MCF 10A (cell line): ENCODE data around the gene COX4I2. TPM values are rescaled to one million over a fixed set of nuclear protein-coding genes. Genes with fewer than 3 reads are reported as not detected.

Source experiments
- BruUV-seq: library from RNA; stranded (reverse); fragments of 400-500 nt; replicated peaks from 2 replicates; lab custom pipeline; 2021; lab: Mats Ljungman, UMichigan
- CTCF ChIA-PET: fragments of 300-600 bp; sonication (Branson Sonifier 250); formaldehyde crosslinking; extraction: SDS; loops from one replicate; lab custom pipeline; 2021; ENCODE audit warnings: antibody characterized with exemption, inconsistent platforms; lab: Yijun Ruan, JAX
- POLR2A ChIA-PET: fragments of 300-600, 350-650 bp; sonication (Branson Sonifier 250); formaldehyde crosslinking; extraction: SDS; loops from one replicate; lab custom pipeline; 2020; ENCODE audit warnings: antibody characterized with exemption, inconsistent platforms; lab: Yijun Ruan, JAX
- DNase-seq: peaks from one replicate; pipeline ENCODE4 v3.0.0-alpha.2; 2018; ENCODE audit not compliant: unreplicated experiment
- H3K27ac Mint-ChIP-seq: one replicate; pipeline ENCODE4 v1.8.0; 2022; ENCODE audit warnings: mild to moderate bottlenecking, low read depth, mixed read lengths; ENCODE audit not compliant: unreplicated experiment
- H3K27me3 Mint-ChIP-seq: one replicate; pipeline ENCODE4 v1.8.0; 2022; ENCODE audit warnings: mixed read lengths; ENCODE audit not compliant: insufficient read depth, unreplicated experiment
- H3K36me3 Mint-ChIP-seq: one replicate; pipeline ENCODE4 v1.8.0; 2022; ENCODE audit warnings: mild to moderate bottlenecking, moderate library complexity, mixed read lengths; ENCODE audit not compliant: insufficient read depth, unreplicated experiment
- H3K4me1 Mint-ChIP-seq: one replicate; pipeline ENCODE4 v1.8.0; 2022; ENCODE audit warnings: mixed read lengths; ENCODE audit not compliant: insufficient read depth, unreplicated experiment
- H3K4me3 Mint-ChIP-seq: one replicate; pipeline ENCODE4 v1.8.0; 2022; ENCODE audit warnings: mild to moderate bottlenecking, moderate library complexity, mixed read lengths; ENCODE audit not compliant: unreplicated experiment
- H3K9me3 Mint-ChIP-seq: one replicate; pipeline ENCODE4 v1.8.0; 2022; ENCODE audit warnings: mixed read lengths; ENCODE audit not compliant: unreplicated experiment
- intact Hi-C: fragments of 100-400 bp; cut with micrococcal nuclease; formaldehyde crosslinking; loops from 2 replicates; pipeline ENCODE4 v1.14.1; 2022
- total RNA-seq: library from RNA; stranded (reverse); gene quantifications from 2 replicates; pipeline ENCODE4 v1.2.3, GENCODE V29; 2022
- TF ChIP-seq, protein P1 (sequence below): fragments of 200-600 bp; IDR thresholded peaks from one replicate; pipeline ENCODE4 v1.8.0; 2022; ENCODE audit warnings: antibody characterized with exemption, mild to moderate bottlenecking; ENCODE audit not compliant: unreplicated experiment

Gene COX4I2
- total RNA-seq, 1 experiment from 2014 or later: not detected

DNA sequence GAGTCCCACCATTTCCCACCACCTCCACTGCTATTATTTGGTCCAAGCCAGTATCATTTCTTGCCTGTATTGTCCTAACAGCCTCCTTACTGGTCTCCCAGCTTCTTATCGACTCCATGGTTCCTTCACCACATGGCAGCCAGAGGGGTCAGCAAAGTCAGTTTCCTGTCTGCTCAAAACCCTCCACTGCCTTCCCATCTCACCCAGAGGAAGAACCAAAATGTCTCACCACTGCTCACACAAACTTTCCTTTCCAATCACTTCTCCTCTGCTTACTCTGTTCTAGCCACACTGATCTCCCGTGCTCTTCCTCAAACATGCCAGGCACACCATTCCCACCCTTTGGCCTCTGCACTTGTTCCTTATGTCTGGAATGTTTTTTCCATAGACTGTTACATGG, 45.2 kb downstream of the COX4I2 start:
- intact Hi-C loops: no loop called here
- H3K36me3 Mint-ChIP-seq: peaks cover 60% of the 10 kb centered on the region
- no peaks in the 10 kb centered on the region for H3K9me3 Mint-ChIP-seq
- no peak for DNase-seq
- H3K27me3 Mint-ChIP-seq: no peaks in the 10 kb centered on the region
- BruUV-seq: no TSS peak
- peaks cover 45% of the 10 kb centered on the region for H3K4me1 Mint-ChIP-seq
- TF ChIP-seq, protein P1, sequence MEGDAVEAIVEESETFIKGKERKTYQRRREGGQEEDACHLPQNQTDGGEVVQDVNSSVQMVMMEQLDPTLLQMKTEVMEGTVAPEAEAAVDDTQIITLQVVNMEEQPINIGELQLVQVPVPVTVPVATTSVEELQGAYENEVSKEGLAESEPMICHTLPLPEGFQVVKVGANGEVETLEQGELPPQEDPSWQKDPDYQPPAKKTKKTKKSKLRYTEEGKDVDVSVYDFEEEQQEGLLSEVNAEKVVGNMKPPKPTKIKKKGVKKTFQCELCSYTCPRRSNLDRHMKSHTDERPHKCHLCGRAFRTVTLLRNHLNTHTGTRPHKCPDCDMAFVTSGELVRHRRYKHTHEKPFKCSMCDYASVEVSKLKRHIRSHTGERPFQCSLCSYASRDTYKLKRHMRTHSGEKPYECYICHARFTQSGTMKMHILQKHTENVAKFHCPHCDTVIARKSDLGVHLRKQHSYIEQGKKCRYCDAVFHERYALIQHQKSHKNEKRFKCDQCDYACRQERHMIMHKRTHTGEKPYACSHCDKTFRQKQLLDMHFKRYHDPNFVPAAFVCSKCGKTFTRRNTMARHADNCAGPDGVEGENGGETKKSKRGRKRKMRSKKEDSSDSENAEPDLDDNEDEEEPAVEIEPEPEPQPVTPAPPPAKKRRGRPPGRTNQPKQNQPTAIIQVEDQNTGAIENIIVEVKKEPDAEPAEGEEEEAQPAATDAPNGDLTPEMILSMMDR: no peak
- peak overlapping the region; percentile 5 for H3K27ac Mint-ChIP-seq
- no peak overlapping the region for H3K4me3 Mint-ChIP-seq
- POLR2A ChIA-PET: interaction anchor here (0.8 to 2.9 kb wide), 3 partner anchors 21 to 44 kb away, joined by 3 to 12 read pairs (median 4); partner anchors contain the start of gene BCL2L1
- CTCF ChIA-PET: interaction anchor here (0.6 to 13.5 kb wide), 6 partner anchors 13 to 124 kb away, joined by 3 to 170 read pairs (median 4); partner anchors contain the start of gene BCL2L1

DNA sequence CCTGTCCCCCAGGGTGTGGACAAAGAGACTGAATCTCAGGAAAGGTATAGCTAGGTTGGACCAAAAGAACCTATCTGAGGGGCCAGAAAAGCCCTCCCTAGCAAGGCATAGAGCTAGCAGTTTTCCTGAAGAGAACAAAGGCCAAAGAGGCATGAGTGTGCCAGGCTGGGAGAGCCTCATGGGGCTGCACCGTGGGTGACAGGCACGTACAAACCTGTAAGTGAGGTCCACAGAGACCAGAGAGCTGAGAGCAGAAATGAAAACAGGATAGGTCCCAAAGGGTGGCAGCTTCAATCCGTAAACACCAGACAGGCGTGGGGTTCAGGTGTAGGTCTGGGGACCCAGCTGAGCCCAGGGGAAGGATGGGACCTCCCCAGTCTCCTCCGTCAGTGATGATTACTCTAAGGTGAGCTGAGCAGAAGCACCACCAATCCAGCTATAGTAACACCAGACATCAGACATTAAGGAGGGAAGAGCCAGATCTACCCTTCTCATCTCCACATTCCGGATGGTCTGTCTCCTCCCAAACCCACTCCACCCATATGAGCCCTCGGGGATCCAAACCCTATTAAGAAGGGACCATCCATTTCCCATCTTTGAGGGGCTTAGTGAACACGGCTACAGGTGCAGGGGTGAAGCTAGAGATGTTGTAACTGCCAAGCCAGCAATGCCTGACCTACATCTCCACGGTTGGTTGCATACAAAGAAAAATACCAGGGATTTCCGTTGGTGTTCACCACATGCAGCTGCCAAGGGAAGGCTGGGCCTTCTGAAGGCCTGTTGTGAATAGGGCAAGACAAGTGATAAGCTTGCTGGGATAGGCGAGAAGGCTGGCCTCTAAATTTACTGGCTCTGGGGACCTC, 46.7 kb downstream of the COX4I2 start:
- Mint-ChIP-seq H3K9me3 (no peaks in the 10 kb centered on the region), H3K36me3 (peaks cover 58% of the 10 kb centered on the region), H3K4me3 (no peak overlapping the region), H3K4me1 (peaks cover 30% of the 10 kb centered on the region), H3K27ac (peak overlapping the region; percentile 66), H3K27me3 (no peaks in the 10 kb centered on the region)
- DNase-seq: no peak
- intact Hi-C loops: no loop called here
- BruUV-seq: no TSS peak
- ChIA-PET POLR2A (interaction anchor here (0.5 to 2.9 kb wide), 12 partner anchors 9 to 56 kb away, joined by 3 to 13 read pairs (median 4); partner anchors contain the start of gene TPX2), CTCF (interaction anchor here (0.6 to 13.5 kb wide), 8 partner anchors 9 to 71 kb away, joined by 3 to 170 read pairs (median 8); partner anchors contain the start of gene BCL2L1)
- TF ChIP-seq, protein P1: no peak

DNA sequence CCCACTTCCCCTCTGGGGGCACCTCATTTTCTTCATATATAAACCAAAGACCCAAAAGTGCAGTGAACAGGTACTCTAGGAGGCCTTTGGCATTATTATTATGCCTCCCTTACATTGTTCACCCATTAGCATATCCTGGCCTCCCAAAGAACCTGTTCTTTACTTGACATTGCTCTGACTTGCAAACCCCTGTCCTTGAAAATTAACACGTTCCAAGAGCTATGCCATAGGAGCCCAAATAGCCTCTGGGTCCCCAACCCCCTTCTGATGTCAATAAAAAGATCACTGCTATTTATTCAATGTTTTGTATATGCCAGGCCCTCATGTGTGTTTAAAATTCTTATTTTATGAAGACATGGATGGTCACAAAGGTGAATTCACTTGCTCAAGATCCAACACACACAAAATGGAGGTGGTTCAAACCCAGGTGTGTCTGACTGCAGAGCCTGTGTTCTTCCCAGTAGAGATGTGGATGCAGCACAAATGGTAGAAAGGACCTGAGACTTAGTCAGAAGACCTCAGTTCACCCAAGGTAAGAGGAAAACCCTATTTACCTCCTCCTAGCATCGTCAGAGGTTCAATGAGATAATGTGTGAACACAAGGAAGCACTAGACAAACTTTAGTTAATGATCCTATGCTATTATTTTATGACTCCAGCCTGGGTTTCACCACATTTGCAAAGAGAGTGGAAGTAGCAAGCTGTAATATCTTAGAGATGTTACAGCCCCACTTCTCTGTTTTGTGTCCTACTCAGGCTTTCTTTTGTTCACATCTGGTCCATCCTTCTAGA, 48.3 kb downstream of the COX4I2 start:
- BruUV-seq: TSS peak; percentile 1
- Mint-ChIP-seq H3K36me3 (peaks cover 65% of the 10 kb centered on the region), H3K4me3 (no peak overlapping the region), H3K27me3 (no peaks in the 10 kb centered on the region), H3K27ac (no peak overlapping the region), H3K4me1 (peaks cover 27% of the 10 kb centered on the region), H3K9me3 (no peaks in the 10 kb centered on the region)
- TF ChIP-seq, protein P1: no peak
- intact Hi-C loops: no loop called here
- ChIA-PET CTCF (interaction anchor here (1.1 to 13.5 kb wide), 5 partner anchors 10 to 118 kb away, joined by 5 to 170 read pairs (median 9); partner anchors contain the start of gene BCL2L1), POLR2A (interaction anchor here (1.0 to 2.8 kb wide), 4 partner anchors 10 to 37 kb away, joined by 3 to 13 read pairs (median 4); partner anchors contain the start of gene BCL2L1)
- DNase-seq: no peak
